ENCODE measurements around the gene ISCA2.

- TF ChIP-seq CTCF (IDR thresholded peaks at IDR 0.05) (no peak), POLR2A (IDR thresholded peaks at IDR 0.05) (no peak)
Observed at GRCh38 chr14:74476607-74477006, 17.0 kb upstream of the ISCA2 start.

All from thyroid gland (tissue), 4 donors.